ENCODE results near the gene HEATR5A.

GRCh38 chr14:31243860-31244259 is 176.5 kb downstream of the HEATR5A start:
- TF ChIP-seq CTCF (conservative IDR thresholded peaks at IDR 0.05; ENCODE audit: low read depth, low read length) = no peak
- TF ChIP-seq EZH2 (IDR thresholded peaks at IDR 0.05; ENCODE audit: borderline replicate concordance, low read depth, low read length, poor library complexity, severe bottlenecking) = no peak
